ENCODE measurements around the gene SYTL1.

GRCh38 chr1:27372022-27372807 is 30.4 kb downstream of the SYTL1 start:
- TF ChIP-seq CTCF (IDR thresholded peaks at IDR 0.05) (no peak), EP300 (IDR thresholded peaks at IDR 0.05) (no peak), POLR2A (IDR thresholded peaks at IDR 0.05) (no peak)

Measured in ovary (tissue), 3 donors.